Measurements from ENCODE around the gene ART1. TPM values are rescaled to one million over a fixed set of nuclear protein-coding genes. Genes with fewer than 3 reads are reported as not detected.
A peak's percentile ranks its signal among the peaks of the same experiment; 100 is the strongest.
"Not testable (repeated sequence)": the region's sequence is repeated elsewhere in the genome, so short reads cannot be mapped to it uniquely, and the experiment has no call there.

Gene ART1
- total RNA-seq, 1 donor from 2014 or later, result not detected

- intact Hi-C loops (cut with DNase I), result no loop called here
- no peak for ATAC-seq
- no peak for DNase-seq (ENCODE audit: low spot score)
These were observed 17.6 kb upstream of the ART1 start for GRCh38 chr11:3627291-3627690.

GRCh38 chr11:3631331-3631730, 13.6 kb upstream of the ART1 start:
- DNase-seq (ENCODE audit: low spot score), result no peak
- no peak for ATAC-seq
- intact Hi-C loops (cut with DNase I), result no loop called here

GRCh38 chr11:3632070-3632660, 12.8 kb upstream of the ART1 start:
- intact Hi-C loops (cut with DNase I), result no loop called here
- DNase-seq (ENCODE audit: low spot score) (no peak), ATAC-seq (no peak)

GRCh38 chr11:3635641-3636375, 9.1 kb upstream of the ART1 start:
- DNase-seq (ENCODE audit: low spot score), result no peak
- intact Hi-C loops (cut with DNase I), result no loop called here
- no peak for ATAC-seq

GRCh38 chr11:3637201-3637600, 7.7 kb upstream of the ART1 start:
- DNase-seq (ENCODE audit: low spot score) (no peak), ATAC-seq (no peak)
- intact Hi-C loops (cut with DNase I), result no loop called here

GRCh38 chr11:3638513-3638912, 6.4 kb upstream of the ART1 start:
- intact Hi-C loops (cut with DNase I), result no loop called here
- DNase-seq (ENCODE audit: low spot score) (no peak), ATAC-seq (no peak)

GRCh38 chr11:3639841-3640240, 5.1 kb upstream of the ART1 start:
- no peak for DNase-seq (ENCODE audit: low spot score)
- ATAC-seq, result no peak
- intact Hi-C loops (cut with DNase I), result no loop called here

GRCh38 chr11:3641191-3641590, 3.7 kb upstream of the ART1 start:
- intact Hi-C loops (cut with DNase I), result no loop called here
- ATAC-seq (no peak), DNase-seq (ENCODE audit: low spot score) (no peak)

GRCh38 chr11:3641701-3642070, 3.2 kb upstream of the ART1 start, which contains the start of gene ART5:
Gene ART5, minus strand, starts transcription at chr11:3641992. Its CDS starts 130 bp downstream, at chr11:3641862.
- DNase-seq (ENCODE audit: low spot score) (no peak), ATAC-seq (no peak)
- intact Hi-C loops (cut with DNase I), result no loop called here

- peak; percentile 85 for DNase-seq (ENCODE audit: low spot score)
- peak; percentile 95 for ATAC-seq
- intact Hi-C loops (cut with DNase I), result no loop called here
These were observed 2.6 kb upstream of the ART1 start for GRCh38 chr11:3642071-3642951.

- ATAC-seq; intact Hi-C loops (cut with DNase I); DNase-seq (ENCODE audit: low spot score): not testable (repeated sequence)
These were observed 1.8 kb upstream of the ART1 start for GRCh38 chr11:3643102-3643546.

- DNase-seq (ENCODE audit: low spot score) (no peak), ATAC-seq (no peak)
- intact Hi-C loops (cut with DNase I), result no loop called here
These were observed 624 bp downstream of the ART1 start for GRCh38 chr11:3645552-3645951.

- intact Hi-C loops (cut with DNase I); ATAC-seq: not testable (repeated sequence)
These were observed 3.9 kb downstream of the ART1 start for GRCh38 chr11:3648843-3649242.

GRCh38 chr11:3649374-3649773, 4.4 kb downstream of the ART1 start:
- intact Hi-C loops (cut with DNase I); DNase-seq (ENCODE audit: low spot score); ATAC-seq: not testable (repeated sequence)

More at GRCh38 chr11:3648843-3649242, 3.9 kb downstream of the ART1 start:
- not testable (repeated sequence) for DNase-seq (ENCODE audit: low spot score)

- intact Hi-C loops (cut with DNase I); ATAC-seq; DNase-seq (ENCODE audit: low spot score): not testable (repeated sequence)
These were observed 7.6 kb downstream of the ART1 start for GRCh38 chr11:3652514-3652913.

- intact Hi-C loops (cut with DNase I), result no loop called here
- no peak for DNase-seq (ENCODE audit: low spot score)
- no peak for ATAC-seq
These were observed 10.6 kb downstream of the ART1 start for GRCh38 chr11:3655547-3655946.

- DNase-seq (ENCODE audit: low spot score); intact Hi-C loops (cut with DNase I); ATAC-seq: not testable (repeated sequence)
These were observed 12.4 kb downstream of the ART1 start for GRCh38 chr11:3657331-3657730.

GRCh38 chr11:3658252-3658651, 13.3 kb downstream of the ART1 start:
- ATAC-seq, result no peak
- DNase-seq (ENCODE audit: low spot score), result no peak
- intact Hi-C loops (cut with DNase I), result no loop called here

All from sciatic nerve (tissue), 2 donors.